Kidney epithelial cell (primary cell): ENCODE results near the gene ISG20. TPM values are rescaled to one million over a fixed set of nuclear protein-coding genes. Genes with fewer than 3 reads are reported as not detected.

Experiments
- DNase-seq: peaks from one replicate; pipeline ENCODE4 v3.0.0-alpha.2; 2010; ENCODE audit warnings: low read depth
- H3K27me3 ChIP-seq: 2 replicates; pipeline ENCODE4 v1.6.0; 2011; ENCODE audit warnings: low read length; ENCODE audit not compliant: control insufficient read depth, insufficient read depth
- H3K36me3 ChIP-seq: 2 replicates; pipeline ENCODE4 v1.5.1; 2011; ENCODE audit warnings: low read length; ENCODE audit not compliant: control insufficient read depth, insufficient read depth
- H3K4me3 ChIP-seq: 2 replicates; pipeline ENCODE4 v1.5.1; 2011; ENCODE audit warnings: low read depth, mild to moderate bottlenecking, control low read depth, low read length
- total RNA-seq: library from RNA; depleted of rRNA; stranded (reverse); fragments of >200 nt; gene quantifications from 2 replicates; pipeline ENCODE4 v1.2.3, GENCODE V29; 2015
- TF ChIP-seq, protein P1 (sequence below): IDR thresholded peaks from 2 replicates; pipeline ENCODE4 v1.5.1; 2011; ENCODE audit warnings: mild to moderate bottlenecking, moderate library complexity, low read length, control low read depth, inconsistent platforms; ENCODE audit not compliant: insufficient read depth, poor library complexity, severe bottlenecking

ISG20 gene
- total RNA-seq, 1 donor from 2014 or later = 22.3 TPM

DNA sequence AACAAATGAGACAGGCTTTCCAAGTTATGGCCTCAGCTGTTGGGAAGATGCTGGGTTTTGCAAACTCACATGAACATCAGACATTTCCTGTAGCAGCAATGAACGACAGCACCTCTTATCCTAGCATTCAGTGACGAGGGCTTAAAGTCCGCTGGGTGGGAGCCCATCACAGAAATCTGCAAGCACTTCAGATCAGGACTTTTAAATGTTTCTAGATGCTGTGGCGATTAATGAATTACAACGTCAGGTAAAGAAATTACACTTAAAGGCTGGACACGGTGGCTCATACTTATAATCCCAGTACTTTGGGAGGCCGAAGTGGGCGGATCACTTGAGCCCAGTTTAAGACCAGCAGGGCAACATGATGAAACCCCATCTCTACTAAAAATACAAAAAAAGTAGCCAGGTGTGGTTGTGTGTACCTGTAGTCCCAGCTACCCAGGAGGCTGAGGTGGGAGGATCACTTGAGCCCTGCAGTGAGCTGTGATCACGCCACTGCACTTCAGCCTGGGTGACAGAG lies 13.8 kb upstream of the ISG20 start:
- Histone ChIP-seq H3K27me3 (no peaks in the 10 kb centered on the region), H3K4me3 (no peak overlapping the region), H3K36me3 (peaks cover 10% of the 10 kb centered on the region)
- DNase-seq = no peak
- TF ChIP-seq, protein P1, sequence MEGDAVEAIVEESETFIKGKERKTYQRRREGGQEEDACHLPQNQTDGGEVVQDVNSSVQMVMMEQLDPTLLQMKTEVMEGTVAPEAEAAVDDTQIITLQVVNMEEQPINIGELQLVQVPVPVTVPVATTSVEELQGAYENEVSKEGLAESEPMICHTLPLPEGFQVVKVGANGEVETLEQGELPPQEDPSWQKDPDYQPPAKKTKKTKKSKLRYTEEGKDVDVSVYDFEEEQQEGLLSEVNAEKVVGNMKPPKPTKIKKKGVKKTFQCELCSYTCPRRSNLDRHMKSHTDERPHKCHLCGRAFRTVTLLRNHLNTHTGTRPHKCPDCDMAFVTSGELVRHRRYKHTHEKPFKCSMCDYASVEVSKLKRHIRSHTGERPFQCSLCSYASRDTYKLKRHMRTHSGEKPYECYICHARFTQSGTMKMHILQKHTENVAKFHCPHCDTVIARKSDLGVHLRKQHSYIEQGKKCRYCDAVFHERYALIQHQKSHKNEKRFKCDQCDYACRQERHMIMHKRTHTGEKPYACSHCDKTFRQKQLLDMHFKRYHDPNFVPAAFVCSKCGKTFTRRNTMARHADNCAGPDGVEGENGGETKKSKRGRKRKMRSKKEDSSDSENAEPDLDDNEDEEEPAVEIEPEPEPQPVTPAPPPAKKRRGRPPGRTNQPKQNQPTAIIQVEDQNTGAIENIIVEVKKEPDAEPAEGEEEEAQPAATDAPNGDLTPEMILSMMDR = no peak

DNA sequence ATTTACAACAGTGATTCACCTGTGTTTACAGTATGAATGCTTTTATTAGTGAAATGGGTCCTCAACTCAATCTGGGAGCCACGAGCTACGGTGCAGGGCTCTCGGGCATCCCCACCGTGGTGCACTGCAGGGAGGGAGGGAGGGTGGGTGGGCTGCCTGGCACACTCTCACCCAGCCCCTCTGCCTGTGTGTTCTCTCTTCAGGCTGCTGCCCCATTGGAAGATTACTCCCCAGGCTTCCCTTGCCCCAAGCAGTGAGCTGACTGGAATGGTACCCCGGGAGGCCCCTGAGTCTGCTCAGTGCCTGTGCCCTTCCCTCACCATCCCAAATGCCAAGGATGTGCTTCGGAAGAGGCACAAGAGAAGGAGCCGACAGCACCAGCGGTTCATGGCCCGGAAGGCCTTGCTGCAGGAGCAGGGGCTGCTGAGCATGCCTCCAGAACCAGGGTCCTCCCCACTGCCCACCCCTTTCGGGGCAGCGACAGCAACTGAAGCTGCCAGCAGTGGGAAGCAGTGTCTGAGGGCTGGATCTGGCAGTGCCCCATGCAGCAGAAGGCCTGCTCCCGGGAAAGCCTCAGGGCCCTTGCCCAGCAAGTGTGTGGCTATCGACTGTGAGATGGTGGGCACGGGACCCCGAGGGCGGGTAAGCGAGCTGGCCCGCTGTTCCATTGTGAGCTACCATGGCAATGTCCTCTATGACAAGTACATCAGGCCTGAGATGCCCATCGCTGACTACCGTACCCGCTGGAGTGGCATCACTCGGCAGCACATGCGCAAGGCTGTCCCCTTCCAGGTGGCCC lies 12.7 kb upstream of the ISG20 start:
- H3K27me3 ChIP-seq = no peaks in the 10 kb centered on the region
- DNase-seq = no peak
- H3K36me3 ChIP-seq = peaks cover 11% of the 10 kb centered on the region
- H3K4me3 ChIP-seq = no peak overlapping the region
- TF ChIP-seq, protein P1 = no peak

DNA sequence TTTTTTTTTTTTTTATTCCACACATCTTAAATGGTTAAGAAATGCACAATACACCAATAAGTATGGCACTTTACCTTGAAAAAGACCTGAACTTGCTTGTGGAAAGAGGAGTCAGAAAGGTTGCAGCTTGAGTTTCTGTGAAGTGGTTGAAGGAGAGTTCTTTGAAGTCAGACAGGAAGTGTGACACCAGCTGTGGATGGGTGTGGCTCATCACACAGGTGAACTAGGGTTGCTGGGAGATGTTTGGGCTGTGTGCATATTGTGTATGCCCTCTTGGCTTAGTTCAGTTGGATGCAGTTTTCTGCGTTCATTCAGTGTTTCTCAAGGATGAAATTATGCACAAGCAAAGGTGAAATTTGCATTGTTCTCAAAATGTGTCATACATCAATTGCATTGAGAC lies 11.4 kb upstream of the ISG20 start:
- no peak for DNase-seq
- H3K4me3 ChIP-seq = no peak overlapping the region
- TF ChIP-seq, protein P1 = no peak
- H3K36me3 ChIP-seq = peaks cover 11% of the 10 kb centered on the region
- H3K27me3 ChIP-seq = no peaks in the 10 kb centered on the region

DNA sequence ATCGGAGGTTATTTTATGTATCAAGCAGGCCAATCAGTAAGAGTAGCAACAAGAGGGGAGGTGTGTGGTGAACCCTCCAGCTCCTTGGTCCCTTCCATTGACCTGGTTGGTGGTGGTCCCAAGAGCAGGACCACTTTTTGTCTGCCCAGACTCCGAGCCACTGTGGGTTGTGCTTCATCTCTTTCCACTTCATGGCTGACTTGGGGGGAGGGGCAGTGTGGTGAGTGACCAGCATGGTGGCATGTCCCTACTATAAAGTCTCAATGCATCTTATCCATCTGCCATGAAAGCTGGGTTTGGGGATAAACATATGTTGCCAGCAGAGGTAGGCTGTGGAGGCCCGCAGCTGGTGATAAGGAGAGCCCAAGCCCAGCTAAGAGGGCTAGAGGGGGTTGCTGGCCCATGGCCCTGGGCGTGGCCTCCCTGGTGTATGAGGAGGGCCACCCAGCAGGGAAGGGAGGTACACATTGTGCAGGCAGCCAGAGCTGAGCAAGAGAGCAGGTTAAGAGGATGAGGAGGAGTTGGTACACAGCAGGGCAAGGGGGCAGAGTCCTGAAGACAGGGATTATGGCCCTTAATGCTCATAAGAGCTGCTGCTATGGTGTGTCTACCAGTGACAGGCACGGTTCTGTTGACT lies 10.7 kb upstream of the ISG20 start:
- Histone ChIP-seq H3K36me3 (peaks cover 11% of the 10 kb centered on the region), H3K4me3 (no peak overlapping the region), H3K27me3 (no peaks in the 10 kb centered on the region)
- DNase-seq = no peak
- TF ChIP-seq, protein P1 = no peak

DNA sequence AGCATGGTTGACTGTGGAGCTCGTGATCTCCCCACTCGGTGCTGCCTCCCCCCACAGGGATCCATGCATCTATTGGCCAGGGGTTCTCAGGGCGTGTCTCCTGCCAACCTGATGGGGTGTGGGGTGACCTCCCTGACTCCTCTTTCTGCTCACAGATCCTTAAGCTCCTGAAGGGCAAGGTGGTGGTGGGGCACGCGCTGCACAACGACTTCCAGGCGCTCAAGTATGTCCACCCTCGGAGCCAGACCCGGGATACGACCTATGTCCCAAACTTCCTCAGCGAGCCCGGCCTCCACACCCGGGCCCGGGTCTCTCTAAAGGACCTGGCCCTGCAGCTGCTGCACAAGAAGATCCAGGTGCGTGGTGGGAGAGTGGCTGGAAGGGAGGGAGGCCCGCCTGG lies 9.7 kb upstream of the ISG20 start:
- Histone ChIP-seq H3K4me3 (no peak overlapping the region), H3K36me3 (peaks cover 10% of the 10 kb centered on the region), H3K27me3 (no peaks in the 10 kb centered on the region)
- TF ChIP-seq, protein P1 = no peak
- no peak for DNase-seq
